GM23248 (cell line): ENCODE measurements around the gene TMEM154. TPM values are rescaled to one million over a fixed set of nuclear protein-coding genes. Genes with fewer than 3 reads are reported as not detected.

Experiments
- DNase-seq: peaks from one replicate; pipeline ENCODE4 v3.0.0-alpha.2; 2015
- H2AFZ ChIP-seq: fragments of 200-600 bp; sonication (generic); 2 replicates; pipeline ENCODE4 v1.6.1; 2016; ENCODE audit warnings: antibody characterized with exemption
- H3F3A ChIP-seq: fragments of 200-600 bp; sonication (generic); 2 replicates; pipeline ENCODE4 v1.6.1; 2016; ENCODE audit warnings: mild to moderate bottlenecking, antibody characterized with exemption, mixed run types; ENCODE audit not compliant: insufficient read depth
- H3K27ac ChIP-seq: fragments of 200-600 bp; sonication (generic); 2 replicates; pipeline ENCODE4 v1.5.1; 2016; ENCODE audit warnings: mild to moderate bottlenecking
- H3K27me3 ChIP-seq: fragments of 200-600 bp; sonication (generic); replicated peaks from 2 replicates; pipeline ENCODE4 v1.6.1; 2016; ENCODE audit warnings: mild to moderate bottlenecking; ENCODE audit not compliant: insufficient read depth
- H3K36me3 ChIP-seq: fragments of 200-600 bp; sonication (generic); 2 replicates; pipeline ENCODE4 v1.6.1; 2016; ENCODE audit warnings: low read depth, mild to moderate bottlenecking
- H3K4me1 ChIP-seq: fragments of 200-600 bp; sonication (generic); 2 replicates; pipeline ENCODE4 v1.6.1; 2016; ENCODE audit warnings: mild to moderate bottlenecking; ENCODE audit not compliant: insufficient read depth
- H3K4me2 ChIP-seq: fragments of 200-600 bp; sonication (generic); one replicate; pipeline ENCODE4 v1.6.1; 2016; ENCODE audit warnings: mild to moderate bottlenecking; ENCODE audit not compliant: unreplicated experiment
- H3K4me3 ChIP-seq: fragments of 200-600 bp; sonication (generic); 2 replicates; pipeline ENCODE4 v1.5.1; 2016; ENCODE audit warnings: mild to moderate bottlenecking
- H3K79me2 ChIP-seq: fragments of 200-600 bp; sonication (generic); 2 replicates; pipeline ENCODE4 v1.6.1; 2016; ENCODE audit warnings: mild to moderate bottlenecking; ENCODE audit not compliant: insufficient read depth
- H3K9ac ChIP-seq: fragments of 200-600 bp; sonication (generic); 2 replicates; pipeline ENCODE4 v1.6.1; 2016; ENCODE audit warnings: mild to moderate bottlenecking
- H3K9me2 ChIP-seq: fragments of 200-600 bp; sonication (generic); 2 replicates; pipeline ENCODE4 v1.6.1; 2016; ENCODE audit warnings: mixed run types, mild to moderate bottlenecking, moderate library complexity; ENCODE audit not compliant: insufficient read depth
- H3K9me3 ChIP-seq: fragments of 200-600 bp; sonication (generic); one replicate; pipeline ENCODE4 v1.6.1; 2017; ENCODE audit warnings: low read depth
- H4K20me1 ChIP-seq: fragments of 200-600 bp; sonication (generic); 2 replicates; pipeline ENCODE4 v1.6.0; 2016; ENCODE audit not compliant: insufficient read depth
- EZH2 ChIP-seq: fragments of 200-600 bp; sonication (generic); IDR thresholded peaks from 2 replicates; pipeline ENCODE4 v1.6.1; 2018; ENCODE audit warnings: antibody characterized with exemption, mild to moderate bottlenecking; ENCODE audit not compliant: insufficient read depth, poor library complexity, severe bottlenecking
- EZH2phosphoT487 ChIP-seq: fragments of 200-600 bp; sonication (generic); IDR thresholded peaks from 2 replicates; pipeline ENCODE4 v1.6.1; 2018; ENCODE audit warnings: antibody characterized with exemption, moderate library complexity, mild to moderate bottlenecking, low read depth; ENCODE audit not compliant: insufficient read depth
- WGBS, 2 experiments: methylation state at CpG; one replicate each; pipeline ENCODE4 v1.1.6; 2015 to 2017; ENCODE audit warnings: low lambda C conversion rate in 2 of 2, low coverage in 1 of 2; ENCODE audit errors: missing lambda C conversion rate in 2 of 2; 5-methylcytosine and 5-hydroxymethylcytosine counted together
- in situ Hi-C: fragments of 300-500 bp; cut with MboI; formaldehyde crosslinking; loops from 2 replicates; pipeline ENCODE4 v1.15.0; 2020
- polyA plus RNA-seq: library from polyadenylated mRNA; unstranded; fragments of >200 nt; fragmentation: Nextera tagmentation; extraction: Ambion mirVana; gene quantifications from 2 replicates; pipeline ENCODE4 v1.2.1, GENCODE V29; 2016
- total RNA-seq: library from RNA; depleted of rRNA; stranded (reverse); fragments of >200 nt; shearing (Covaris generic); gene quantifications from 2 replicates; pipeline ENCODE4 v1.2.3, GENCODE V29; 2014

TMEM154 gene
- total and polyA plus RNA-seq, 2 experiments from 2014 or later, result 11.9 to 17.3 TPM

DNA sequence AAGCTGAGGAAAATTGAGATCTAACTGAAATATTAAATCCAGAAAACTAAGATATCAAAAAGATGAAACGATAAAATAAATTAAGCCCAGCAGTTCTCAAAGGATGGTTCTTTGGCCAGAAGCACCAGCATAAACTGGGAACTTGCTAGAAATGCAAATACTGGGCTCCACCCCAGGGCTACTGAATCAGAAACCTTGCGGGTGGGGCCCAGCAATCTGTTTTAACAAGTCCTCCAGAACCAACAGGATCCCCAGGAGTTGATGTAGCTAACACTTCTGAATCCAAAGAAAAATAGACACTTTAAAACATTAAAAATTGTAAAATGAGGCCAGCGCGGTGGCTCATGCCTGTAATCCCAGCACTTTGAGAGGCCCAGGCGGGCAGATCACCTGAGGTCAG is 14.1 kb upstream of the TMEM154 start:
- Histone ChIP-seq H3K36me3 (no peaks in the 10 kb centered on the region), H3K27ac (no peak overlapping the region), H2AFZ (no peak overlapping the region), H3K4me1 (peaks cover 5% of the 10 kb centered on the region), H3K4me2 (no peak overlapping the region), H4K20me1 (no peaks in the 10 kb centered on the region), H3K9me3 (no peaks in the 10 kb centered on the region), H3K27me3 (no peaks in the 10 kb centered on the region), H3K9ac (no peak overlapping the region), H3K9me2 (no peaks in the 10 kb centered on the region), H3K4me3 (no peak overlapping the region), H3K79me2 (no peaks in the 10 kb centered on the region), H3F3A (peaks cover 5% of the 10 kb centered on the region)
- no peak for TF ChIP-seq EZH2phosphoT487
- TF ChIP-seq EZH2, result no peak
- DNase-seq, result no peak
- in situ Hi-C loops, result no loop called here
- 74 to 81% methylated on average over 5 of the region's 5 CpGs for WGBS, 2 experiments

DNA sequence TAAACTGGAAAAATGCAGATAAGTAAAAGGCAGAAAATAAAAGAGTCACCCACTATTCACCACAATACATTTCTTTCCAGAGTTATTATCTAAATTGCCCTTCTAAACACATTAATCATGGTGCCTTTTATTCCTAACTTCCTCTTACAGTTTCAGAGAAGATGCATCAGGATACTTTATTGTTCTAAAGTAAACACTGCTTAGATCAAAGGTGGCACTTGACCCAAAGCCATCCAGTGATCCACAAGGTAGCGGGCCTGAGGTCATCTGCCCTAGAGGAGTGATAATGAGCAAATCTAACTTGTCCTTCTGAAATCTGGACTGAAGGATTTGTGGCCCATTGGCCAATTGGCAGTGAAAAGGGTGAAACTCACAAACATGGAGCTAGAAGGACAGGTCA is 12.0 kb upstream of the TMEM154 start:
- Histone ChIP-seq H3K36me3 (no peaks in the 10 kb centered on the region), H3F3A (no peaks in the 10 kb centered on the region; the same call in 1 of the 2 replicates), H3K9me2 (no peaks in the 10 kb centered on the region), H3K27me3 (0 out of 2 replicates have a peak, but pooled peaks cover 8% of the 10 kb centered on the region), H3K27ac (no peak overlapping the region), H3K79me2 (no peaks in the 10 kb centered on the region), H3K9me3 (no peaks in the 10 kb centered on the region), H2AFZ (no peak overlapping the region), H3K4me1 (peaks cover 5% of the 10 kb centered on the region), H3K9ac (no peak overlapping the region), H3K4me2 (no peak overlapping the region), H3K4me3 (no peak overlapping the region), H4K20me1 (no peaks in the 10 kb centered on the region)
- no peak for DNase-seq
- in situ Hi-C loops, result no loop called here
- 95 to 100% methylated on average over 1 of the region's 1 CpG for WGBS, 2 experiments
- TF ChIP-seq EZH2, result no peak
- TF ChIP-seq EZH2phosphoT487, result no peak

GRCh38 chr4:152690706-152691651 is 11.2 kb upstream of the TMEM154 start:
- Histone ChIP-seq H3K9me2 (no peaks in the 10 kb centered on the region), H2AFZ (no peak overlapping the region), H3K4me2 (no peak overlapping the region), H3K9me3 (no peaks in the 10 kb centered on the region), H3K9ac (no peak overlapping the region), H3K27ac (no peak overlapping the region), H3K4me3 (no peak overlapping the region), H3K27me3 (0 out of 2 replicates have a peak, but pooled peaks cover 8% of the 10 kb centered on the region), H3F3A (no peaks in the 10 kb centered on the region), H3K4me1 (no peaks in the 10 kb centered on the region), H3K79me2 (no peaks in the 10 kb centered on the region), H3K36me3 (no peaks in the 10 kb centered on the region), H4K20me1 (no peaks in the 10 kb centered on the region)
- no peak for TF ChIP-seq EZH2
- TF ChIP-seq EZH2phosphoT487, result no peak
- in situ Hi-C loops, result no loop called here
- WGBS, 2 experiments, result 52 to 54% methylated on average over 4 of the region's 4 CpGs
- DNase-seq, result peak; percentile 26

- no peak overlapping the region for H3K4me2 ChIP-seq
- no peaks in the 10 kb centered on the region for H3K4me1 ChIP-seq
- in situ Hi-C loops, result no loop called here
- H3K4me3 ChIP-seq, result no peak overlapping the region
- H3K36me3 ChIP-seq, result no peaks in the 10 kb centered on the region
- no peaks in the 10 kb centered on the region for H3K79me2 ChIP-seq
- H3F3A ChIP-seq, result no peaks in the 10 kb centered on the region
- TF ChIP-seq EZH2, result no peak
- TF ChIP-seq EZH2phosphoT487, result no peak
- WGBS, 2 experiments, result 75 to 77% methylated on average over 7 of the region's 7 CpGs
- H3K9ac ChIP-seq, result no peak overlapping the region
- no peak for DNase-seq
- H3K27ac ChIP-seq, result no peak overlapping the region
- H3K27me3 ChIP-seq, result 0 out of 2 replicates have a peak, but pooled peaks cover 10% of the 10 kb centered on the region
- H3K9me2 ChIP-seq, result no peaks in the 10 kb centered on the region
- no peak overlapping the region for H2AFZ ChIP-seq
- H3K9me3 ChIP-seq, result no peaks in the 10 kb centered on the region
- no peaks in the 10 kb centered on the region for H4K20me1 ChIP-seq
Observed at GRCh38 chr4:152689615-152690501, 10.1 kb upstream of the TMEM154 start.
